COR-L47 (cell line): ENCODE measurements around the gene CDK11B.
"Not testable (repeated sequence)": the region's sequence is repeated elsewhere in the genome, so short reads cannot be mapped to it uniquely, and the experiment has no call there.

Experiments used
- DNase-seq: peaks from one replicate; lab custom pipeline; 2025; lab: John Stamatoyannopoulos, UW

CDK11B gene

DNA sequence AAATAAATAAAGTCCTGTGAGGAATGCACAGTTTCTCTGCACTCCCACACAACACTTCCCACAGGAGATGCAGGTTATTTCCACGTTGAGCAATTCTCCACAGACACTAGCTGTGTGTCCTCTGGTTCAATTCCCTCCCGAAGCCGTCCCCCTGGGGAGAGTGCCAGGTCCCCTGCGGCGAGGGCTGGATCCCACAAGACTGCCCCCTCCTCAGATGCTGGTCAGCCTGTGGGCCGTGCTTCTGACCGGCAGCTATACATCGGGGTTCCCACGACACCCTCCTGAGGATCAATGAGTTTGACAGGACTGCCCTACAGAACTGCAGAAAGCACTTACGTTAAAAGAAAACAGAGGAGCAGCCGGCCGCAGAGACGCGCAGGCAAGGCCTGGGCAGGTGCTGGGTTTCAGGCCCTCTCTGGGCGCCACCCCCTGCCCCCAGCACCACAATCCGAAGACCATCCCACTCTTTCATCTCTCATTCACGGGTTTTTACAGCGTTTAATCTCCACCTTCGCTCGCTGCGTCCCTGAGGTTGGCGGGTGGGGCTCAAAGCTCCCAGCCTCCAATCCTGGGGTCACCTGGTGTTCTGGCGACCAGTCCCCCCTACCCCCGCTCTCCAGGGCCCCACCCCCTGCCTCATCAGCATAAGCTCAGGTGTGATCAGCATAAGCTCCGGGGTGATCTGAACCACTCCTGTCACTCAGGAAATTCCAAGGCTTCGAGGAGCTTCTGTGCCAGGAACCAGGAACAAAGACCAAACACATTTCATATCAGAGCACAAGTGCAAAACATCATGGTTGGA, 24.5 kb upstream of the CDK11B start:
- DNase-seq = no peak

DNA sequence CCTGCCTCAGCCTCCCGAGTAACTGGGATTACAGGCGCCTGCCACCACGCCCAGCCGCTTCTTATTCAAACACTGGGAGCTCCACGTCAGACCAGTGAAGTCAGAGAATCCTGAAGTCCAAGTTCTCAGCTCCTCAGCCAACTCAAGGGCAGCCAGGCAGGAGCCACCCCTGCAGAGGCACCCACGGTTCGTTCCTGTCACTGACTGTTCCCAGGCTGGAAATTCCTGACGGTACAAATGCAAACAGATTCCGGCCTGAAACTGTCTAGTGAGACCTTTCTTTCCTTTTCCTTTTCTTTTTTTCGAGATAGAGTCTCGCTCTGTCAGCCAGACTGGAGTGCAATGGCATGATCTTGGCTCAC, 22.1 kb upstream of the CDK11B start:
- no peak for DNase-seq

- DNase-seq = no peak
Observed at GRCh38 chr1:1680031-1680911, 21.5 kb upstream of the CDK11B start.

- no peak for DNase-seq
Observed at GRCh38 chr1:1678581-1679380, 20.0 kb upstream of the CDK11B start.

- DNase-seq = no peak
Observed at GRCh38 chr1:1677718-1678580, 19.1 kb upstream of the CDK11B start.

- DNase-seq = not testable (repeated sequence)
Observed at GRCh38 chr1:1676087-1676486, 17.3 kb upstream of the CDK11B start.

GRCh38 chr1:1675218-1675617, 16.4 kb upstream of the CDK11B start:
- DNase-seq = not testable (repeated sequence)

DNA sequence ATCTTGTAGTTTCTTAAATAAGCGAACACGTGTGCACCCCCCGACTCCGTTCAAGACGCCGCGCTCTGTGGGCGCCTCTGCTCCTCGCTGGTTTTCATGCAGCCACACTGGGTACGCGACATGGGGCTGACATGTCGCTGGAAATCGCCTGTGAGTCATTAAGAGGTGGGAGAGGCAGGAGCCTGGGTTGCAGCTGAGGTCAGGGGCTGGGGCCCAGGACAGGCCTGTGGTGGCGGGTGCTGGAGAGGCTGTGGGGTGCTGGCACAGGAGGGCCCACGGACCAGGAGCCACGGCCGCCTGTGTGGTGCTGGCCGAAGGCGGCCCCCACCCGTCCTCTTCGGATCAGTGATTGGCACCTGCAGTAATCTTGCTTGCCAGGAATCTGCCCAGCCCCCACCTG, 16.0 kb upstream of the CDK11B start:
- DNase-seq = not testable (repeated sequence)

GRCh38 chr1:1672181-1672965, 13.6 kb upstream of the CDK11B start:
- DNase-seq = no peak

- no peak for DNase-seq
Observed at GRCh38 chr1:1671365-1672119, 12.7 kb upstream of the CDK11B start.

DNA sequence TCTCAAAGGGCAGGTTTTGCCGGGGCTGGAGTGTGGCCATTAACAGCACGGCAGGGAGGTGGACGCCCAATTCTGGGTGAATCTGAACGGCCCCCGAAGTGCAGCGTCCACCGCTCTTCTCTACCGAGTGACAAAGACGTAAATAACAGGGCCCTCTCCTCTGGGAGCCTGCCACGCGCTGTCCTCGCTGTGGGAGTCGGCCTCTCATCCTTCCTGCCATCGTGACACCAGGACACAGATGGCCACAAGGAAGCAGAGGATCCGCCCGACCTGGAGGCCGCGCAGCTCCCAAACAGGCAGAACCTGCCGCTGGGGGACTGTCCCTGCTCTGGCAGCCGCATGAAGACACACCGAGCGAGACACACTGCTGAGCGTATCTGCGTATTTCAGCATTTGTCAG, 12.1 kb upstream of the CDK11B start:
- no peak for DNase-seq

DNA sequence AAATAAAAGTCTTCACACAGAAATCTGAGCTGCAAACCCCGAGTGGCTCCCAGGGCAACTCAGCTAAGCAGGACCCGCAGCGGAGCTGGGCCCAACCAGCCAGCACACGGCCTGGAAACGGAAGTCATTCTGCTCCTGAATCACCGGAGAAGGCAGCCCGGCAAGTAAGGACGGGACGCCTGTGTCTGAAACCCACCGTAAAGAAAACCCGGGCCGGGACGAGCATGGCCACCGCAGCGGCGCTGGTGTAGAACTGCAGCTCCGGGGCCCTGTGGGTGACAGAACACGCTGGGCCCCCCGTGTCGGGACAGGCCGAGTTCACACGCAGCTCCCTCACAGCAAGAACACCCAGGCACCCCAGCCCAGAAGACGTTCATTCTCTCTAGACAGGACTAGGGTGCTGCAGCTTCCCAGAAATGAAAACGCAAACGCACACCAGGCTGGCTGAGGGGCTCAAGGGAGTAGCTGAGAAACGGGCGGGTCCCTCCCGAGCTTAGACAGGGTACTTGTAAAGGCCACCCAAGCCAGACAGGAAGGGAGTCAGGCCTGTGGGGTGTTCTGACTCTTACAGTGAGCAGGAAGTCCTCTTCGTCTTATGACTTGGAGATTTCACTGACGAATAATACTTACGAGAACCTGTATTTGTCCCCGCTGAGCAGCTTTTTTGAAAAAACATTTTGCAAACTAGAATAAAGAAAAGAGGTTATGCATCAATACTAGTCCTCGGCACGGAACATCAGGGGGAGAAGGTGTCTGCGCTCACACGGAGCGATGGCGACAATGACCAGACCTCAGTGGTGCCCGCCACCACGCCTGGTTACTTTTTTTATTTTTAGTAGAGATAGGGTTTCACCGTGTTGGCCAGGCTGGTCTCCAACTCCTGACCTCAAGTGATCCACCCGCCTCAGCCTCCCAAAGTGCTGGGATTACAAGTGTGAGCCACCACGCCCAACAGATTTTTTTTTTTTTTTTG, 10.9 kb upstream of the CDK11B start:
- no peak for DNase-seq

DNA sequence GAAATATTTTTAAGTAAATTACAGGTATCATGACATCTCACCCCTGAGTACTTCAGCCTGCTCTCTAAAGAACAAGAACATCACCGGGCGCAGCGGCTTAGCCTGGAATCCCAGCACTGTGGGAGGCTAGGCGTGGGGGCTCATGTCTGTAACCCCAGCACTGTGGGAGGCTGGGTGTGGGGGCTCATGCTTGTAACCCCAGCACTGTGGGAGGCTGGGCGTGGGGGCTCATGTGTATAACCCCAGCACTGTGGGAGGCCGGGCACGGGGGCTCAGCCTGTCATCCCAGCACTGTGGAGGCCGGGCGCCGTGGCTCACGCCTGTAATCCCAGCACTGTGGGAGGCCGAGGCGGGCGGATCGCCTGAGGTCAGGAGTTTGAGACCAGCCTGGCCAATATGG, 7.7 kb upstream of the CDK11B start:
- DNase-seq = no peak

GRCh38 chr1:1665815-1666251, 7.0 kb upstream of the CDK11B start:
- DNase-seq = no peak

- DNase-seq = no peak
Observed at GRCh38 chr1:1664941-1665814, 6.4 kb upstream of the CDK11B start.

GRCh38 chr1:1664318-1664717, 5.5 kb upstream of the CDK11B start:
- not testable (repeated sequence) for DNase-seq

DNA sequence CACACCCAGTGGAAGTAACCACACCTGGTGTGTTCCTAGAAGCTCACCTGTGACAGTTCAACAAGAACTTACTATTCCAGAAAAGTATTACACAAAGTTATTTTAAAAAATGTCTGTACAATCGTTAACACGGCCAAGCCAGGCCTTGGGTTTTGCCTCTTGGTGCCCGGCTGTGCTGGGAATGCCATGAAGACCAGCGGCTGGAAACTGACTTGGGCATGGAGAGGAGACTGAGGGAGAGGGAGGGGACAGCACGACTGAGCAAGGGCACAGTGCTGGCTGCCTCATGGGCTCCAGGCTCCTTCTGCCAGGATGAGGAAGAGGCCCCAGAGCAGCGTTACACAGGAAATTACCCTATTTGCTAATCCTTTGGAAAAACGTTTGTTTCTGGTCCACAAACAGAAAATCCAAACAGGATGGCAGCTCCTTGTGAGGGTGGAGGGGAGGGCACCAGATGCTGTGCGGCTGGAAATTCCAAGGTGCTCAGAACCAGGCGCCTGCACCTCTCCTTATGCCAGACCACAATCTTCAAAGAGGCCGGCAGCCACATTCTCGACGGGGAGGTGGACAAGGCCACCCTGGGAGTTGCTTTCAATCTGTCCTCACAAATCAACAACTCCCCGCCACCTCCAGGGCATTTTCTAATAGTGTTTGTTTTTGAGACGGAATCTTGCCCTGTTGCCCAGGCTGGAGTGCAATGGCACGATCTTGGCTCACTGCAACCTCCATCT, 4.2 kb upstream of the CDK11B start:
- DNase-seq = not testable (repeated sequence)
